HG03521 (cell line): ENCODE results near the gene COQ10B.
"Not testable (repeated sequence)": the region's sequence is repeated elsewhere in the genome, so short reads cannot be mapped to it uniquely, and the experiment has no call there.

ENCODE experiments used
- ATAC-seq: cut with Tn5 transposase; IDR thresholded peaks from one replicate; pipeline ENCODE4 v1.9.1; 2021; ENCODE audit warnings: mild to moderate bottlenecking, moderate library complexity; ENCODE audit not compliant: unreplicated experiment

Gene COQ10B

DNA sequence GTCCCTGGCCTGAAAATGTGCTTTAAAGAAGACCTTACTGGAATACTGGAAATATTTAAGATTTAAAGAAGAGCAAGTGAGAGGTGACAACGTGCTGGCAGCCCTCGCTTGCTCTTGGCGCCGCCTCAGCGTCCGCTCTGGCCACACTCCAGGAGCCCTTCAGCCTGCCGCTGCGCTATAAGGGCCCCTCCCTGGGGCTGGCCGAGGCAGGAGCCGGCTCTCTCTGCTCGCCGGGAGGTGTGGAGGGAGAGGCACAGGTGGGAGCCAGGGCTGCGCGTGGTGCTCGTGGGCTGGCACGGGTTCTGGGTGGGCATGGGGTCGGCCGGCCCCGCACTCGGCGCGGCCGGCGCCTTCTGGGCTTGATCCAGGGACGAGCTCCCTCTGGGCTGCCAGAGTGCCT is 2.9 kb upstream of the COQ10B start:
- no peak for ATAC-seq

DNA sequence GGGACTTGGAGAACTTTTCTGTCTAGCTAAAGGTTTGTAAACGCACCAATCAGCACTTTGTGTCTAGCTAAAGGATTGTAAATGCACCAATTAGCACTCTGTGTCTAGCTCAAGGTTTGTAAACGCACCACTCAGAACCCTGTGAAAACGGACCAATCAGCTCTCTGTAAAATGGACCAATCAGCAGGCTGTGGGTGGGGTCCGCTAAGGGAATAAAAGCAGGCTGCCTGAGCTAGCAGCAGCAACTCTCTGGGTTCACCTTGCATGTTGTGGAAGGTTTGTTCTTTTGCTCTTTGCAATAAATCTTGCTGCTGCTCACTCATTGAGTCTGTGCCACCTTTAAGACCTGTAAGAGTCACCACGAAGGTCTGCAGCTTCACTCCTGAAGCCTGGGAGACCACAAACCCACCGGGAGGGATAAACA is 2.4 kb upstream of the COQ10B start:
- ATAC-seq = not testable (repeated sequence)

- ATAC-seq = no peak
Observed at GRCh38 chr2:197452754-197453122, 614 bp upstream of the COQ10B start.

DNA sequence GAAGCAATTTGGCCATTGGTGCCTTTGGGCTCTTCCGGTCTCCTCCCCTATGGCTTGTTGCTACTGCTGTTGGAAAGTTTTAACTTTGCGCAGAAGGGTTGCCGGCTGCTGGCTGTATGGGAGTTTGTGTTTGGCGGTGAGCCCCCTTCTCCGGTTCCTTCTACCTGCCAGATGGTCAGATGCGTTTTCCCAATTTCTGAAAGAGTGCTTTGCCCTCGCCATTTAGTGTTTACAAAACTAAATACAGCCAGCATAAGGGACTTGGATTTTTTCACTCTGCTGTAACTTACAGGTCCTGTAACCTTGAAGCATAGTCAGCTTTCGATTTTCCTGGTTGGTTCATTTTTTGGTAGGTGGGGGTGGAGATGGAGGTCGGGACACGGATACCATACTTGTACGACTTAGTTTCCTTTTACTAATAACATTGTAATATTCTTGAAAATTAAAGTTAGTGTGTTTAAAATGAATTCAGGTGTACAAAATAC is 604 bp downstream of the COQ10B start:
- peak; percentile 28 for ATAC-seq

DNA sequence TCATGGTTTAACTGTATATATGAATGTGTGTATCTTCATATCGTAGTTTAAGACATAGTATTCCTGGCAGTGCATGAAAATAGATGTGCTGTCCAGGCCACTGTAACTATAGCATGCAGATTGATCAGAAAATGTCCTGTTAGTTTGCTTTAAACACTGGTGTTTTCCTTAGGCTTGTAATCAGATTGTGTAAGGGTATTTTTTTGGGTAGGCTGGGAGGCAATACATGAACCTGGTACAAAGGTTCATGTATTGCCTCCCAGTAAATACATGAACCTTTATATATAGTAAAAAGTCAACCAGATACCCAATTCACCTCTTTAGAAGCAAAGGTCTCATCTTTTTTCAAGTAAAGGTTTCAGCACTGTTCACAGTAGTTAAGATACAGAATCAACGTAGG is 1.6 kb downstream of the COQ10B start:
- ATAC-seq = no peak

GRCh38 chr2:197455428-197455827 is 2.1 kb downstream of the COQ10B start:
- no peak for ATAC-seq

DNA sequence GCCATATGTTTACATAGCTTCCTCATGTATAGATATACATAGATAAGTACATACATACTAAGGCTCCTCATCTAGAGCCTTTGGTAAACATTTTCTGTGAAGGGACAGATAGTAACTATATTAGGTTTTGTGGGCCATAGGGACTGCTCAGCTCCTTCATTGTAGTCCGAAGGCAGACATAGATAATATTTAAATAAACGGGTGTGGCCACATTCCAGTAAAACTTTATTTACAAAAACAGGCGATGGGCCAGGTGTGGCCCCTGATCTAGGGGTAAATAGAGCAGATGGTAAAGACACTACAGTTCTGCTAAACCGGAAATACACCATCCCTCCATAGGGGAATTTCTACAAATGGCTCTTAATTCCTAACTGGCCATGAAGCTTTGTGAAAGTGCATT is 7.3 kb downstream of the COQ10B start:
- no peak for ATAC-seq

- no peak for ATAC-seq
Observed at GRCh38 chr2:197461057-197461456, 7.7 kb downstream of the COQ10B start.

- no peak for ATAC-seq
Observed at GRCh38 chr2:197464175-197464574, 10.8 kb downstream of the COQ10B start.

- ATAC-seq = no peak
Observed at GRCh38 chr2:197472166-197472565, 18.8 kb downstream of the COQ10B start.

DNA sequence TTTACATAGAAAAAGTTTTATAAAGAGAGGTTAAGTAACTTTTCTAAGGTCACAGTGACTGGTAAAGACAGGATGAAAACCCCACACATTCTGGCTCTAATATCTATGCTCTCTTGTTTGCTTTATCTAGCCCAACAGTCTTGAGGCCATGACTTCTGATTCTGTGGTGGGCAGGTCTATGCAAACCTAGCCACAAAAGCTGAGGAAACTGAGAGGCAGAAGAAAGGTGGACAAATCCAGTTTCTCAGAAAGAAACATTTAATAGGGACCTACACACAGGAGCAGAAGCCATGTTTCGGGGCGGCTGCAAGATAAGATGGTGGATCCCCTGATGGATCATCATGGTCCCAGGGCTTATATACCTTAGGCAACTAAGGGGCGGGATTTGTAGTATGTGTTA is 24.4 kb downstream of the COQ10B start:
- no peak for ATAC-seq

GRCh38 chr2:197480165-197481036 is 27.0 kb downstream of the COQ10B start:
- no peak for ATAC-seq

DNA sequence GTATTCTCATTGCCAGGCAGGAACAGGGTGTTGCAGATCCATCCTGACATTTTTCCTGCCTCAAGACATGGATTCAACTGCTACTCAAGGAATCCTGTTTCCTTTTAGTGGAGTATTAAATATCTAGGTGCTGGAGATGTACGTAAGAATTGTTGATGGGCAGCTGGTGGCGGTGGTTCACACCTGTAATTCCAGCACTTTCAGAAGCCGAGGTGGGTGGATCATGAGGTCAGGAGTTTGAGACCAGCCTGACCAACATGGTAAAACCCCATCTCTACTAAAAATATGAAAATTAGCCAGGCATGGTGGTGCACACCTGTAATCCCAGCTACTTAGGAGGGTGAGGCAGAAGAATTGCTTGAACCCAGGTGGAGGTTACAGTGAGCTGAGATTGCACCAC is 30.9 kb downstream of the COQ10B start:
- ATAC-seq = not testable (repeated sequence)

DNA sequence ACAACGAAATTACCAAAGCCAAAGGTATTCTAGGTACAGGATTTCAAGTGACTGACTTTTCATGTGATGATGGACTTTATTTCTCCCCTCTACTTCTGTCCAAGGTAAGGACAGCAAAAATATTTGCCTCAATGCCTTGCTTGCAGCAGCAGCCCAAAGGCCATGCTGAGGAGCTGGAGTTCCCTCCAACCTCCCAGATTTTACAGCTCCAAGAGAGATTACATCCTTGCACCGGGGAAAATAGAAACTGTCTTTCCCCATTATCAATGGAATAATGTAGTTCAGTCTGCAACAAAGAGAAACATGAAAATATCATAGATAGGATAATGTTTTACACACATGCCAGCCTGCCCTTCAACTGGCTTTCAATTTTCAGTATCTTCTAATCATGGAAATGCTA is 32.8 kb downstream of the COQ10B start:
- ATAC-seq = no peak

DNA sequence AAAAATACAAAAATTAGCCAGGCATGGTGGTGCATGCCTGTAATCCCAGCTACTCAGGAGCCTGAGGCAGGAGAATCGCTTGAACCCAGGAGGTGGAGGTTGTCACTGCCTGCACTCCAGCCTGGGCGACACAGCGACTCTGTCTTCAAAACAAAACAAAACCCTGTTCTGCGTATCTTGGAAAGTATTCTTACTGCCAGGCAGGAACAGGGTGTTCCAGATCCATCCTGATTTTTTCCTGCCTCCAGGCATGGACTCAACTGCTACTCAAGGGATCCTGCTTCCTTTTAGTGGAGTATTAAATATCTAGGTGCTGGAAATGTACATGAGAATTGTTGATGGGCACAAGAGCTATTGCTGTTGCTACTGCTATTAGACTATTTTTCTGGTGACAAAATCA is 34.0 kb downstream of the COQ10B start:
- no peak for ATAC-seq

DNA sequence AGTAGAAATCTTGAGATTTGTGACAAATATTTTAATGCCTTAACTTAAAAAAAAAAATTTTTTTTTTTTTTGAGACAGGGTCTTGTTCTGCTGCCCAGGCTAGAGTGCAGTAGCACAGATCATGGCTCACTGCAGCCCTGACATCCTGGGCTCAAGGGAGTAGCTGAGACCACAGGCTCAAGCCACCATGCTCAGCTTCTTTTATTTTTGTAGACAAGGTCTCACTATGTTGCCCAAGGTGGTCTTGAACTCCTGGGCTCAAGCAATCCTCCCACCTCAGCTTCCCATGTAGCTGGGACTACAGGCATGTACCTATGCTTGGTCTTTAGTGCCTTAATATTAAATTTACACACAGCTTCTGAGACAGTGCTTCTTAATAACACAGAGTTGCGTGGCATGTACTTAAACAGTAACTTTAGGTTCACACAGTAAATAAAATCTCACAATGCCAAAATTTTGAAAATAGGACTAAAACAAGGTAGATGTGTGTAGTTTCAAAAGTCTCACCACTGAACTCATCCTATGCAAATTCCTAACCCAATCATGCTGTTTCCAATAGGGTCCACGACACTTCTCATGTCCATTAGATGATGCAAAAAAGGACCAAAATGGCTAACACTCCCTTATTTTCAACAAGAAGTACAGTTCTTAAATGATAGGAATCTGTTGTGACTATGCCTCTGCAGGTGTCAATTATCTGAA is 42.2 kb downstream of the COQ10B start:
- no peak for ATAC-seq

DNA sequence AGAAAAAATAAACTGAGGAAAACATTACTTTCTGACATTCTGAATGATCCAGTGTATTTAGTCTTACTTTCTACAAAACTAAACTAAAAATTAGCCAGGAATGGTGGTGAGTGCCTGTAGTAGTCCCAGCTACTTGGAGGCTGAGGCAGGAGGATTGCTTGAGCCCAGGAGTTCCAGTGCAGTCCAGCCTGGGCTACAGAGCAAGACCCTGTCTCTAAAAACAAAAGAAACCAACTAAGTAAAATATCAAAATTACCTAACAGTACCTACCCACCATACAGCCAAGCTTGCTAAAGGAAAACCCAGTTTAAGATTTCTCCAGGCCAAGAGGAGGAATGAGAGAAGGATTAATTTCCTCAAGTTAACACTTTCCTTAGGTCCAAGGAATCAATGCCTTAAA is 43.3 kb downstream of the COQ10B start:
- no peak for ATAC-seq

GRCh38 chr2:197497326-197497725 is 44.0 kb downstream of the COQ10B start:
- ATAC-seq = no peak

- ATAC-seq = no peak
Observed at GRCh38 chr2:197498235-197498936, 45.0 kb downstream of the COQ10B start.

- ATAC-seq = peak; percentile 19
Observed at GRCh38 chr2:197498937-197499593, 45.7 kb downstream of the COQ10B start.
